ELF-1 (cell line): Measurements from ENCODE around the gene ZNF496.
"Not testable (repeated sequence)": the region's sequence is repeated elsewhere in the genome, so short reads cannot be mapped to it uniquely, and the experiment has no call there.

Experiments
- DNase-seq: peaks from one replicate; pipeline ENCODE4 v3.0.0-alpha.2; 2016; ENCODE audit warnings: low read depth, low spot score

The ZNF496 gene

GRCh38 chr1:247331525-247332214 is at the start of gene ZNF496:
ZNF496 (minus strand) TSS chr1:247331867; CDS start chr1:247329578, 2,289 bp downstream.
- DNase-seq: peak; percentile 88

GRCh38 chr1:247378334-247379073 is 46.8 kb upstream of the ZNF496 start:
- DNase-seq: peak; percentile 34

- not testable (repeated sequence) for DNase-seq
Observed at GRCh38 chr1:247377656-247378055, 46.0 kb upstream of the ZNF496 start.

- peak; percentile 85 for DNase-seq
Observed at GRCh38 chr1:247376659-247377058, 45.0 kb upstream of the ZNF496 start.

GRCh38 chr1:247375747-247376146 is 44.1 kb upstream of the ZNF496 start:
- peak; percentile 57 for DNase-seq

- DNase-seq: peak; percentile 39
Observed at GRCh38 chr1:247374651-247375334, 43.1 kb upstream of the ZNF496 start.

- peak; percentile 89 for DNase-seq
Observed at GRCh38 chr1:247373721-247374141, 42.1 kb upstream of the ZNF496 start.

GRCh38 chr1:247371801-247372259 is 40.2 kb upstream of the ZNF496 start:
- DNase-seq: no peak

GRCh38 chr1:247370786-247371732 is 39.4 kb upstream of the ZNF496 start:
- peak; percentile 78 for DNase-seq

- DNase-seq: no peak
Observed at GRCh38 chr1:247368490-247369145, 37.0 kb upstream of the ZNF496 start.

- DNase-seq: no peak
Observed at GRCh38 chr1:247367786-247368422, 36.2 kb upstream of the ZNF496 start.

- DNase-seq: no peak
Observed at GRCh38 chr1:247366926-247367645, 35.4 kb upstream of the ZNF496 start.

- not testable (repeated sequence) for DNase-seq
Observed at GRCh38 chr1:247366345-247366744, 34.7 kb upstream of the ZNF496 start.

- DNase-seq: no peak
Observed at GRCh38 chr1:247365023-247365422, 33.4 kb upstream of the ZNF496 start.

GRCh38 chr1:247363000-247363399 is 31.3 kb upstream of the ZNF496 start:
- not testable (repeated sequence) for DNase-seq

GRCh38 chr1:247362153-247362552 is 30.5 kb upstream of the ZNF496 start:
- no peak for DNase-seq

- no peak for DNase-seq
Observed at GRCh38 chr1:247360991-247361731, 29.5 kb upstream of the ZNF496 start.

GRCh38 chr1:247360116-247360898 is 28.6 kb upstream of the ZNF496 start:
- DNase-seq: no peak
